H1 (cell line): ENCODE results near the gene WDR59. TPM values are rescaled to one million over a fixed set of nuclear protein-coding genes. Genes with fewer than 3 reads are reported as not detected.

Experiments
- CHD7 ChIP-seq: fragments of 300-600 bp; sonication (generic); IDR thresholded peaks from 2 replicates; pipeline ENCODE4 v1.7.1; 2012; ENCODE audit warnings: low read length, moderate library complexity, mild to moderate bottlenecking, inconsistent platforms; ENCODE audit not compliant: insufficient replicate concordance
- CTBP2 ChIP-seq: IDR thresholded peaks from 2 replicates; pipeline ENCODE4 v1.7.0; 2011; ENCODE audit warnings: borderline replicate concordance, mild to moderate bottlenecking, moderate library complexity, mixed read lengths, low read length; ENCODE audit not compliant: insufficient read depth, insufficient read length
- FOSL1 ChIP-seq: IDR thresholded peaks from 2 replicates; pipeline ENCODE4 v1.6.1; 2011; ENCODE audit warnings: mild to moderate bottlenecking, low read depth, low read length, moderate library complexity; ENCODE audit not compliant: insufficient read depth
- GTF2F1 ChIP-seq: IDR thresholded peaks from 2 replicates; pipeline ENCODE4 v1.6.1; 2012; ENCODE audit warnings: low read depth, low read length, improper control_type of control experiment, borderline replicate concordance
- KDM1A ChIP-seq: fragments of 200-600, 300-600 bp; sonication (generic); IDR thresholded peaks from 2 replicates; pipeline ENCODE4 v1.7.1; 2016; ENCODE audit warnings: mild to moderate bottlenecking, low read length, borderline replicate concordance
- POLR2AphosphoS5 ChIP-seq: IDR thresholded peaks from 2 replicates; pipeline ENCODE4 v1.6.1; 2011; ENCODE audit warnings: low read depth, low read length
- RXRA ChIP-seq: IDR thresholded peaks from 2 replicates; pipeline ENCODE4 v1.6.1; 2011; ENCODE audit warnings: low read depth, mild to moderate bottlenecking, low read length, moderate library complexity; ENCODE audit not compliant: insufficient read depth
- SRF ChIP-seq: IDR thresholded peaks from 2 replicates; pipeline ENCODE4 v1.6.1; 2011; ENCODE audit warnings: mild to moderate bottlenecking, low read depth, low read length, moderate library complexity
- TCF12 ChIP-seq: IDR thresholded peaks from 2 replicates; pipeline ENCODE4 v1.6.1; 2011; ENCODE audit warnings: low read depth, mild to moderate bottlenecking, low read length
- TEAD4 ChIP-seq: IDR thresholded peaks from 2 replicates; pipeline ENCODE4 v1.6.1; 2012; ENCODE audit warnings: low read depth, low read length, inconsistent platforms, mixed read lengths
- polyA plus RNA-seq, 7 experiments: library from polyadenylated mRNA; depleted of rRNA in 3 of 7; stranded (reverse) in 5 of 7; unstranded in 2 of 7; fragments of >200 nt in 5 of 7; fragments of 200-250 nt in 2 of 7; gene quantifications; 1 replicate in 5 of 7; 2 replicates in 1 of 7; 4 replicates in 1 of 7; pipeline versions ENCODE4 v1.2.1 to v1.2.3, GENCODE V29; 2011 to 2013; ENCODE audit warnings: missing spikeins in 2 of 7, mixed read lengths in 2 of 7
- total RNA-seq: library from RNA; stranded (reverse); fragmentation: NEBNext Ultra II Directional; extraction: Animal tissue kit (Norgen Biotek cat#: 25700); gene quantifications from 2 replicates; pipeline ENCODE4 v1.2.1, GENCODE V29; 2021

WDR59 gene
- total and polyA plus RNA-seq, 2 of the 8 experiments (the other 6 are each of a cell fraction or from before 2014, with no cell fraction given): 84.2 to 124 TPM

- TF ChIP-seq CHD7: no peak
- TF ChIP-seq GTF2F1: no peak
- no peak for TF ChIP-seq SRF
- TF ChIP-seq CTBP2: no peak
- no peak for TF ChIP-seq KDM1A
- TF ChIP-seq TCF12: no peak
- no peak for TF ChIP-seq FOSL1
- no peak for TF ChIP-seq RXRA
- no peak for TF ChIP-seq TEAD4
- TF ChIP-seq POLR2AphosphoS5: no peak
Observed at GRCh38 chr16:74903901-74904678, 80.8 kb downstream of the WDR59 start (continued).
